BJ (cell line): ENCODE results near the gene ICA1. TPM values are rescaled to one million over a fixed set of nuclear protein-coding genes. Genes with fewer than 3 reads are reported as not detected.

Source experiments
- CTCF ChIA-PET: fragments of 350-600 bp; formaldehyde crosslinking; extraction: SDS; loops from one replicate; lab custom pipeline; 2021; ENCODE audit warnings: antibody characterized with exemption, inconsistent platforms; lab: Yijun Ruan, JAX
- POLR2A ChIA-PET: fragments of 300-600 bp; sonication (Branson Sonifier 250); formaldehyde crosslinking; extraction: SDS; loops from one replicate; lab custom pipeline; 2021; ENCODE audit warnings: antibody characterized with exemption; lab: Charles Lee
- DNase-seq: peaks from one replicate; pipeline ENCODE4 v3.0.0-alpha.2; 2011; ENCODE audit warnings: low read depth
- H3K27me3 ChIP-seq: 2 replicates; pipeline ENCODE4 v1.6.0; 2011; ENCODE audit warnings: low read length; ENCODE audit not compliant: control insufficient read depth, insufficient read depth
- H3K36me3 ChIP-seq: 2 replicates; pipeline ENCODE4 v1.5.1; 2011; ENCODE audit warnings: low read length; ENCODE audit not compliant: control insufficient read depth, insufficient read depth
- H3K4me3 ChIP-seq: 2 replicates; pipeline ENCODE4 v1.5.1; 2011; ENCODE audit warnings: low read depth, mild to moderate bottlenecking, control low read depth, low read length
- polyA plus RNA-seq: library from polyadenylated mRNA; depleted of rRNA; stranded (reverse); fragments of >200 nt; gene quantifications from 2 replicates; pipeline ENCODE4 v1.2.3, GENCODE V29; 2011
- TF ChIP-seq, protein P1 (sequence below): IDR thresholded peaks from 2 replicates; pipeline ENCODE4 v1.5.1; 2011; ENCODE audit warnings: low read depth, mild to moderate bottlenecking, control low read depth, inconsistent platforms, low read length, moderate library complexity; ENCODE audit not compliant: insufficient read depth

Gene ICA1
- polyA plus RNA-seq, 1 experiment: 0.15 TPM

DNA sequence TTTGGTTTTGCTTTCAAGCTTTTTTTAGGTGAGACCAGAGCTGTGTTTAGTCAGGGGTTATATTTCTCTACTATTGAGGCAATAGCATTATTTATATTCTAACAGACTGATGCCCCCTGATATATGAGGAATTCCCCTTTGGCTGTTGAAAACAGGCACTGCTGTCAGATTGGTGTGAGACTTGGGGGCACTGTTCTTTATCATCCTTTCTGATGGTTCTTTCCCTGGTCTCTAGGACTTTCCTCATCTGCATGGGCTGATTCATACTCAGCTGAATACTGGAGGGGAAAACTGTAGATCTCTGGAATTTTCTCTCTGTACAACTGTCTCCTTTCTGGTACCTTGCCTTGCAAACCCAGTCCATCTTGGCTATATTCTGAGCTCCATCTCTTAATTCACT, 10.0 kb upstream of the ICA1 start:
- Histone ChIP-seq H3K27me3 (no peaks in the 10 kb centered on the region), H3K4me3 (no peak overlapping the region), H3K36me3 (no peaks in the 10 kb centered on the region)
- no peak for DNase-seq
- TF ChIP-seq, protein P1, sequence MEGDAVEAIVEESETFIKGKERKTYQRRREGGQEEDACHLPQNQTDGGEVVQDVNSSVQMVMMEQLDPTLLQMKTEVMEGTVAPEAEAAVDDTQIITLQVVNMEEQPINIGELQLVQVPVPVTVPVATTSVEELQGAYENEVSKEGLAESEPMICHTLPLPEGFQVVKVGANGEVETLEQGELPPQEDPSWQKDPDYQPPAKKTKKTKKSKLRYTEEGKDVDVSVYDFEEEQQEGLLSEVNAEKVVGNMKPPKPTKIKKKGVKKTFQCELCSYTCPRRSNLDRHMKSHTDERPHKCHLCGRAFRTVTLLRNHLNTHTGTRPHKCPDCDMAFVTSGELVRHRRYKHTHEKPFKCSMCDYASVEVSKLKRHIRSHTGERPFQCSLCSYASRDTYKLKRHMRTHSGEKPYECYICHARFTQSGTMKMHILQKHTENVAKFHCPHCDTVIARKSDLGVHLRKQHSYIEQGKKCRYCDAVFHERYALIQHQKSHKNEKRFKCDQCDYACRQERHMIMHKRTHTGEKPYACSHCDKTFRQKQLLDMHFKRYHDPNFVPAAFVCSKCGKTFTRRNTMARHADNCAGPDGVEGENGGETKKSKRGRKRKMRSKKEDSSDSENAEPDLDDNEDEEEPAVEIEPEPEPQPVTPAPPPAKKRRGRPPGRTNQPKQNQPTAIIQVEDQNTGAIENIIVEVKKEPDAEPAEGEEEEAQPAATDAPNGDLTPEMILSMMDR: no peak
- ChIA-PET POLR2A (no interaction called here), CTCF (no interaction called here)

DNA sequence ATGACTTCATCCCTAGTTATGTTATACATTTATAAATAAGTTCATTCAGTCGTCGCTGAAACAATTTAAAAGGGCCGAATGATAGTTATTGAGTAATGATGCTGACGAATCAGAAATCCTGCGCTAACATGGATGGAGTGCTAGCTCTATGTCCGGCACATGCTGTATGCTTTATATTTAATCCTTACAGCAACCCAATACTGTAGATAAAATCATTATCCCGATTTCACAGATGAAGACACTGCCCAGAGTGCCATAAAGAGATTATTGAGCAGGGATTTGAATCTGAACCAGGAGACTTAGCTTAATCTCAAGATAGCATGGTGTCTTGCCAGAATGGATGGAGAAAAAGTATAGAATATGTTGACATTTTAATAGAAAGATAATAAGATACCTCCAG, 1.1 kb upstream of the ICA1 start:
- CTCF ChIA-PET: no interaction called here
- POLR2A ChIA-PET: no interaction called here
- Histone ChIP-seq H3K27me3 (peaks cover 5% of the 10 kb centered on the region), H3K36me3 (no peaks in the 10 kb centered on the region), H3K4me3 (no peak overlapping the region)
- TF ChIP-seq, protein P1: no peak
- no peak for DNase-seq

DNA sequence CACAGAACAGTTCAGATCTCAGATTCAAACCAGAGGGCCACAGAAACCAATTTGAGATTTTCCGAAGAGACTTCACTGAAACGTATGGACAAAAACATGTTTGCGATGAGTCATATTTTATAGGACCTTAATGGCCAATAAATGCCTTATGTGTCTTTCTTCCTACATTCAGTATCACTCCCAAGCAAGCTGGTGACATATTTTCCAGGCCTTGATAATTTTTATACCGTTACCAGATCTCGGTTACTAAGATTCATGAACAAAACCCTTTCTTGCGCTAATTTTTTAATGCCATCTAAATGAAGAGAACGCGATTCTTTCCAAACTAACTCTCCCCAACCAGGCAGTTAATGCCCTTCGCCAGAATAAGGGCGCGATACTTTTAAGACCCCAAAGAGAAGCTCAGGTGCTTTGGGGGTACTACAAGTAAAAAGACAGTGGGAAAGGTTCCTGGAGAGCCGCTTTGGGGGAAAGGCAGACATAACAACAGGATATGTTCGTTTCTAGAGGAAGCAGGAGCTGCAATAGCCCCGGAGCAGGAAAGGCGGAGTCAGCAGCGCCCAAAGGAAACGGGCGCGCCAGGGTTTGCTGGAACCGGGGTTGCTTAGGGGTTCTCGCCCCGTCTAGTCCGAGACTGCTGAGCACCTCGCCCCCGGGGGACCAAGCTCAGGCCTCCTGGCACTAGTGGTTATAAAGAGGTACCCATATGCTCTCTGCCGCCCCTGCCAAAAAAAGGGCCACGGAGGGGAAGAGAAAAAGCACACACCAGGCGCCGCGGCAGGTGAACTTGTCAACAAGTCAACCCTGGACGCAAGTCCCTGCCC, 884 bp downstream of the ICA1 start:
- ChIA-PET CTCF (no interaction called here), POLR2A (no interaction called here)
- Histone ChIP-seq H3K27me3 (peaks cover 5% of the 10 kb centered on the region), H3K36me3 (no peaks in the 10 kb centered on the region), H3K4me3 (peak overlapping the region; percentile 51)
- no peak for DNase-seq
- TF ChIP-seq, protein P1: no peak

DNA sequence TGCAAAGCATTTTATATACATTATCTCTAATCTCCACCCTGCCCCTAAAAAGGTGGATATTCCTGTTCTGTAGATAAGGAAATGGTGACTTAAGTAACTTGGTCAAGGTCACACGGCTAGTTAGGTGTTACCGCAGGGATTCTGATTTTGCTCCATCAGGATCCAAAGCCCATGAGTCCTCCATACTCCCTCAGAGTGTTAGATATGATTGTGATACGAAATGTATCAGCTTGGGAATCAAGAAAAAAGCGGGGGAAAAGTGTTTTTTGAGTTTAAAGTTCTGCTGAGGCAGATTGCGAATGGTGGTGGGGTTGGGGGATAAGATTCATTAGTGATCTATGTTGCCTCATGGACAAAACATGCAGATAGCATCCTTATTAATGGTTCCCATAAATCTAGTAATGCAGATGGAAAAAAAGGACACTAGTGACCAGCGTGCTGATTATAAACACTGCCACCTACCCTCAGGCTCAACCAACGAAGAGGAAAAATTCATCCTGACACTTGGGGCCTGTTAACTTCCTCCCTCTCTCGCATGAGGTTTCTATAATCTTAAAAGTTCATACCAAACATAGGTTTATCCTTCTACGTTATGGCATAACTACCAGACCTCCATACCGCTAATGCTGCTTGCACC, 2.3 kb downstream of the ICA1 start:
- TF ChIP-seq, protein P1: no peak
- POLR2A ChIA-PET: no interaction called here
- CTCF ChIA-PET: no interaction called here
- peaks cover 5% of the 10 kb centered on the region for H3K27me3 ChIP-seq
- no peaks in the 10 kb centered on the region for H3K36me3 ChIP-seq
- H3K4me3 ChIP-seq: no peak overlapping the region
- DNase-seq: no peak

DNA sequence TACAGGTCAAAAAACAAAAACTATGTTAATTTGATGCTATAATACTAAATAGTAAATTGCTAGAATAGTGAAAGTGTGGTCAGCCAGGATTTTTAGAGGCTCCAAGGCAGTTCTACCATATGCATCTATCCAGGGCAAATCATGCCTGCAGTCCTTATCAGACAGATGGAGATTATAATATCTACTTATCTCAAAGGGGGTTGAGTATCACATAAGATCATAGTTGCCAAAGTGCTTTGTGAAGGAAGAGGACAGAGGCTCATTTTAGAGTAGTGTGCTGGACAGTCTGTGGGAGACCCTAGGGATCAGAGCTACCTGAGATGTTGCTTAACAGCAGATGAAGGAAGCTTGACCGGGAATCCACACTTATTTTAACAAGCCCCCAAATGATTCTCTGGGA, 3.2 kb downstream of the ICA1 start:
- Histone ChIP-seq H3K27me3 (peaks cover 5% of the 10 kb centered on the region), H3K4me3 (no peak overlapping the region), H3K36me3 (no peaks in the 10 kb centered on the region)
- ChIA-PET POLR2A (no interaction called here), CTCF (interaction anchor here (1.1 kb wide), 1 partner anchor 9 kb away, joined by 3 read pairs; no protein-coding TSS in a partner anchor)
- TF ChIP-seq, protein P1: no peak
- no peak for DNase-seq
